ENCODE data around the gene SPANXC.
A peak's percentile ranks its signal among the peaks of the same experiment; 100 is the strongest.
"Not testable (repeated sequence)": the region's sequence is repeated elsewhere in the genome, so short reads cannot be mapped to it uniquely, and the experiment has no call there.

The SPANXC gene

GRCh38 chrX:141242417-141242816, at the start of gene SPANXC:
TSS of gene SPANXC (minus strand) at chrX:141242517. CDS start at chrX:141242457, 60 bp downstream.
- DNase-seq: not testable (repeated sequence)

GRCh38 chrX:141279476-141279875, 37.2 kb upstream of the SPANXC start:
- peak; percentile 5 for DNase-seq

DNA sequence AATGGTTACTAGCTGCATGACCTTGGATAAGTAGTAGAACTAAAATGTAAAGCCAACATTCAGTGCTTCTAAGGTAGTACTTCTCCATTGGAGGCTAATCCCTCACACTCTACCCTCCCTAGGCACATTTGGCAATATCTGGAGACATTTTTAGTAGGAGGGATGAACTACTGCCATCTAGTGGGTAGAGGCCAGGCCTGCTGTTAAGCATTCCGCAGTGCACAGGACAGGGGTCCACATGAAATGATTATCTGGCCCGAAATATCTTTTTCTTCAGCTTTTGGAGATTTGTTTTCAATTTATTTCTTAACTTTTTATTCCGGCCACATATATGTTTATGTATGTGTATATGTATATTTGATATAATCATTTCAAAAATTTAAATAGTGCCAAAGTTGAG, 36.0 kb upstream of the SPANXC start:
- peak; percentile 9 for DNase-seq

- no peak for DNase-seq
Observed at GRCh38 chrX:141258080-141258479, 15.8 kb upstream of the SPANXC start.

DNA sequence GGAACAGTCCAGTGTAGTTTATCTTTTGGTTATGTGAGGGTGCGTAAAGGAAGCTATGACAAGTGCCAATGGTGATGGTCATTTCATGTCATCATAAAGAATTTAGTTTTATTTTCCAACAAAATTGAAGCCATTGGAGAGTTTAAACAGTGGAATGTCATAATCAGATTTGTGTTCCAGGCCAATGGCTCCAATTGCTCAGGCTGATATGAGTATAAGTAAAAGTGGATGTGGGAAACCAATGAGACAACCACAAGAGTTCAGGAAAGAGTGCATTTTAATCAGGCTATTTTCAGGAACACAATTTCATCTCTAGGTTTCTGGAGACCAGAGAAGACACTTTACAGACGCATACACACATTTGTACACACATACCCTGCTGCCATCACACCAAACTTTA, 20.7 kb downstream of the SPANXC start:
- no peak for DNase-seq

GRCh38 chrX:141220342-141221008, 21.8 kb downstream of the SPANXC start:
- peak; percentile 75 for DNase-seq

GRCh38 chrX:141214196-141214595, 28.1 kb downstream of the SPANXC start:
- DNase-seq: peak; percentile 17

GRCh38 chrX:141201962-141202361, 40.4 kb downstream of the SPANXC start:
- no peak for DNase-seq

Data from fibroblast of skin of right quadriceps (primary cell).